Hepatocyte (in vitro differentiated cells): ENCODE results near the gene C1orf56. TPM values are rescaled to one million over a fixed set of nuclear protein-coding genes. Genes with fewer than 3 reads are reported as not detected.
A peak's percentile ranks its signal among the peaks of the same experiment; 100 is the strongest.

Experiments used
- DNase-seq: peaks from one replicate; pipeline ENCODE4 v3.0.0-alpha.2; 2016; ENCODE audit warnings: low spot score
- H2AFZ ChIP-seq: fragments of 200-600 bp; sonication (generic); 2 replicates; pipeline ENCODE4 v1.6.0; 2016; ENCODE audit warnings: antibody characterized with exemption, mild to moderate bottlenecking
- H3K27ac ChIP-seq: fragments of 200-600 bp; sonication (generic); 2 replicates; pipeline ENCODE4 v1.5.1; 2016; ENCODE audit warnings: mild to moderate bottlenecking
- H3K27me3 ChIP-seq: fragments of 200-600 bp; sonication (generic); 2 replicates; pipeline ENCODE4 v1.6.1; 2016
- H3K36me3 ChIP-seq: fragments of 200-600 bp; sonication (generic); replicated peaks from 2 replicates; pipeline ENCODE4 v1.5.1; 2016; ENCODE audit warnings: low read depth; ENCODE audit not compliant: insufficient read depth
- H3K4me1 ChIP-seq: fragments of 200-600 bp; sonication (generic); 2 replicates; pipeline ENCODE4 v1.5.1; 2016; ENCODE audit warnings: mild to moderate bottlenecking, moderate library complexity; ENCODE audit not compliant: insufficient read depth
- H3K4me2 ChIP-seq: fragments of 200-600 bp; sonication (generic); 2 replicates; pipeline ENCODE4 v1.6.0; 2016
- H3K4me3 ChIP-seq: fragments of 200-600 bp; sonication (generic); 2 replicates; pipeline ENCODE4 v1.5.1; 2016; ENCODE audit warnings: mild to moderate bottlenecking
- H3K79me2 ChIP-seq: fragments of 200-600 bp; sonication (generic); 2 replicates; pipeline ENCODE4 v1.6.0; 2017; ENCODE audit warnings: mild to moderate bottlenecking
- H3K9me2 ChIP-seq: fragments of 200-600 bp; sonication (generic); replicated peaks from 2 replicates; pipeline ENCODE4 v1.6.0; 2017; ENCODE audit warnings: mild to moderate bottlenecking; ENCODE audit not compliant: insufficient read depth
- H3K9me3 ChIP-seq: fragments of 200-600 bp; sonication (generic); 2 replicates; pipeline ENCODE4 v1.5.1; 2016; ENCODE audit warnings: low read depth, mild to moderate bottlenecking
- H4K20me1 ChIP-seq: fragments of 200-600 bp; sonication (generic); 2 replicates; pipeline ENCODE4 v1.6.0; 2016; ENCODE audit warnings: mild to moderate bottlenecking; ENCODE audit not compliant: insufficient read depth, poor library complexity, severe bottlenecking
- CTCF ChIP-seq: fragments of 200-600 bp; sonication (generic); IDR thresholded peaks from 2 replicates; pipeline ENCODE4 v1.5.1; 2016; ENCODE audit warnings: antibody characterized with exemption, mild to moderate bottlenecking; ENCODE audit not compliant: poor library complexity
- EZH2 ChIP-seq: fragments of 200-600 bp; sonication (generic); IDR thresholded peaks from 2 replicates; pipeline ENCODE4 v1.6.1; 2016; ENCODE audit warnings: antibody characterized with exemption, mild to moderate bottlenecking, borderline replicate concordance
- EZH2phosphoT487 ChIP-seq: fragments of 200-600 bp; sonication (generic); IDR thresholded peaks from one replicate; pipeline ENCODE4 v1.6.1; 2018; ENCODE audit warnings: antibody characterized with exemption, mild to moderate bottlenecking, low read depth, moderate library complexity; ENCODE audit not compliant: unreplicated experiment, severe bottlenecking
- WGBS: methylation state at CpG from one replicate; pipeline ENCODE4 v1.1.6; 2016; ENCODE audit warnings: low lambda C conversion rate; ENCODE audit errors: missing lambda C conversion rate; 5-methylcytosine and 5-hydroxymethylcytosine counted together
- polyA plus RNA-seq: library from polyadenylated mRNA; unstranded; fragments of >200 nt; fragmentation: Nextera tagmentation; extraction: Ambion mirVana; gene quantifications from 2 replicates; pipeline ENCODE4 v1.2.1, GENCODE V29; 2016
- total RNA-seq: library from RNA; depleted of rRNA; stranded (reverse); fragments of >200 nt; gene quantifications from 2 replicates; pipeline ENCODE4 v1.2.3, GENCODE V29; 2014

Gene C1orf56
- total and polyA plus RNA-seq, 2 experiments from 2014 or later = 2.9 to 8.3 TPM

GRCh38 chr1:151005729-151006319 is 41.7 kb upstream of the C1orf56 start:
- Histone ChIP-seq H3K4me3 (peak overlapping the region; percentile 18), H3K9me3 (no peaks in the 10 kb centered on the region), H3K79me2 (peaks cover 57% of the 10 kb centered on the region), H3K4me2 (peak overlapping the region; percentile 87), H2AFZ (peak overlapping the region; percentile 30), H3K27me3 (no peaks in the 10 kb centered on the region), H3K9me2 (no peaks in the 10 kb centered on the region), H3K36me3 (no peaks in the 10 kb centered on the region), H3K27ac (peak overlapping the region; percentile 80), H3K4me1 (peaks cover 52% of the 10 kb centered on the region), H4K20me1 (no peaks in the 10 kb centered on the region)
- WGBS = 28% methylated on average over 4 of the region's 4 CpGs
- no peak for TF ChIP-seq CTCF
- no peak for TF ChIP-seq EZH2
- TF ChIP-seq EZH2phosphoT487 = no peak
- no peak for DNase-seq

- H2AFZ ChIP-seq = peak within 1 kb of the TSS; percentile 30
- H3K9me2 ChIP-seq = no peaks in the 10 kb centered on the region
- H3K4me1 ChIP-seq = peaks cover 53% of the 10 kb centered on the region
- H3K36me3 ChIP-seq = no peaks in the 10 kb centered on the region
- no peaks in the 10 kb centered on the region for H4K20me1 ChIP-seq
- no peaks in the 10 kb centered on the region for H3K27me3 ChIP-seq
- WGBS = 4% methylated on average over 18 of the region's 18 CpGs
- H3K9me3 ChIP-seq = no peaks in the 10 kb centered on the region
- peak; percentile 89 for DNase-seq
- H3K79me2 ChIP-seq = peaks cover 64% of the 10 kb centered on the region
- TF ChIP-seq CTCF (peak; percentile 44), EZH2phosphoT487 (no peak), EZH2 (no peak)
- H3K4me3 ChIP-seq = peak within 1 kb of the TSS; percentile 18
- H3K4me2 ChIP-seq = peak within 1 kb of the TSS; percentile 87
- H3K27ac ChIP-seq = peak within 1 kb of the TSS; percentile 80
These were observed 41.1 kb upstream of the C1orf56 start, which contains the start of gene MINDY1 for GRCh38 chr1:151006327-151007052. Gene MINDY1, minus strand, starts transcription at chr1:151006902. Its CDS starts 4,285 bp downstream, at chr1:151002617.

GRCh38 chr1:151007853-151008243 is 39.7 kb upstream of the C1orf56 start:
- no peak overlapping the region for H3K4me3 ChIP-seq

More at GRCh38 chr1:151007853-151008243, 39.7 kb upstream of the C1orf56 start:
- DNase-seq = no peak
- Histone ChIP-seq H4K20me1 (no peaks in the 10 kb centered on the region), H3K4me1 (peaks cover 59% of the 10 kb centered on the region), H3K27me3 (no peaks in the 10 kb centered on the region), H3K36me3 (no peaks in the 10 kb centered on the region), H3K79me2 (peaks cover 66% of the 10 kb centered on the region), H3K9me3 (no peaks in the 10 kb centered on the region), H3K27ac (peak overlapping the region; percentile 80), H3K4me2 (peak overlapping the region; percentile 87), H2AFZ (peak overlapping the region; percentile 12), H3K9me2 (no peaks in the 10 kb centered on the region)
- 25% methylated on average over 4 of the region's 4 CpGs for WGBS
- no peak for TF ChIP-seq EZH2
